HG02884 (cell line): ENCODE data around the gene EME1.
"Not testable (repeated sequence)": the region's sequence is repeated elsewhere in the genome, so short reads cannot be mapped to it uniquely, and the experiment has no call there.

Experiments
- ATAC-seq: cut with Tn5 transposase; IDR thresholded peaks from one replicate; pipeline ENCODE4 v1.9.1; 2021; ENCODE audit warnings: mild to moderate bottlenecking, moderate library complexity; ENCODE audit not compliant: unreplicated experiment

The EME1 gene

DNA sequence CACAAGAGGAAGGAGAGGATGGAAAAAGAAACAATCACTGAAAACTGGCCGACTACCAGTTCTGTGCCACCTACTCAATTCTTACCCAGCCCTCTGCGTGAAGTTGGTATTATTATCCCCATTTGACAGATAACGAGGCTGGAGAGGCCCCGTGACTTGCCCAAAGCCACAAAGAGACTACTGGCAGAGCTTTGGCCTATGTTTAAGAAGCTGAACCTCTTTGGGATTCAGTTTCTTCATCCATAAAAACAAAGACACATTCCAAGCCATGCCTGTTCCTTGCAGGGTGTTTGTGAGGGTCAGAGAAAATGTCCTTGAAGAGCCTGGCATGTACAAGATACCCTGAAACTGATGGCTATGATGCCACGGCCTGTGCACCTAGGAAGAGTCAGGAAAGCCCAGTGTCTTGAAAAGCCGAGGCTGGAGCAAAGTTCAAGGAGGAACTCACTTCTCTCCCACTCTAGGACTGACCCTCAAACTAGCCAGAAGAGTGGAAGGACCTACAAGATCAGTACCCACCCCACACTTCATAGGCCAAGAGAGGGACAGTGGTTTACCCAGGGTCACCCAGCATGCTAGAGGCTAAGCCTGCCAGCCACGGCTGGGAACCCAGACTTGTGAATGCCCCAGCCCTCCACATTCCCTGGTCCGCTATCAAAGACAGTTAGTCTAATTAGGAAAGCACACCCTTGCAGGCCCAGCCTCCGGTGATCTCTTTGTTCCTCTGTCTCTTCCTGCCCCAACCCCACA, 51.4 kb downstream of the EME1 start:
- no peak for ATAC-seq

DNA sequence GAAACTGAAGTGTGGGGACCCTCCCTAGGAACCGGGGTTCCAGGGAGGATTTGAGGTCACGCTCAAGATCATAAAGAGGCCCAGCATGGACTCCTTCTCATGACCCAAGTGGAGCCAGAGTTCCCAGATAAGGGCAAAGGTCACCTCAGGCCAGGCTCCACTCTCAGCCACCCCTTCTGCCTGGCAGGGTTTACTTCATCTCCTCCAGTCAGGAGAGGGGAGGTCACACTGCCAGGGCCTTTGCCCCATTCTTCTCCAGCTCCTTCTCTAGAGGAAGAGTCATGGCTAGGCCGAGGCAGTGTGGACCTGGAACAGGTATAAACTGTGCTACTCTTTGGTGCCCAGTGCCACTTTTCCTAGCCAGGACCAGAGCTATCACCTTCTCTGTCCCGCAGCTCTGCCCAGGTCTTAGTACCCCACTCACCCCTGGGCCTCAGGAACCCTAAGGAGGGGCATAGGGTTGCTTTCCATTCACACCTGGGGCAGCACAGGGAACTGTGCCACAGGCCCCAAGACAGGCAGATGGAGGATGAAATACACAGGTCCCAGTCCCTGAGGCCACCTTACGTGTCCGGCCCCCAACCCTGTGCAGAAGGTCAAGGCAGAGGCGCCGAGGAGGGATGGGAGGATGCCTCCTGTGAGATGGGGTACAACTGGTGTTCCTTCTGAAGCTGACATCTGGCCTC, 52.1 kb downstream of the EME1 start:
- no peak for ATAC-seq

DNA sequence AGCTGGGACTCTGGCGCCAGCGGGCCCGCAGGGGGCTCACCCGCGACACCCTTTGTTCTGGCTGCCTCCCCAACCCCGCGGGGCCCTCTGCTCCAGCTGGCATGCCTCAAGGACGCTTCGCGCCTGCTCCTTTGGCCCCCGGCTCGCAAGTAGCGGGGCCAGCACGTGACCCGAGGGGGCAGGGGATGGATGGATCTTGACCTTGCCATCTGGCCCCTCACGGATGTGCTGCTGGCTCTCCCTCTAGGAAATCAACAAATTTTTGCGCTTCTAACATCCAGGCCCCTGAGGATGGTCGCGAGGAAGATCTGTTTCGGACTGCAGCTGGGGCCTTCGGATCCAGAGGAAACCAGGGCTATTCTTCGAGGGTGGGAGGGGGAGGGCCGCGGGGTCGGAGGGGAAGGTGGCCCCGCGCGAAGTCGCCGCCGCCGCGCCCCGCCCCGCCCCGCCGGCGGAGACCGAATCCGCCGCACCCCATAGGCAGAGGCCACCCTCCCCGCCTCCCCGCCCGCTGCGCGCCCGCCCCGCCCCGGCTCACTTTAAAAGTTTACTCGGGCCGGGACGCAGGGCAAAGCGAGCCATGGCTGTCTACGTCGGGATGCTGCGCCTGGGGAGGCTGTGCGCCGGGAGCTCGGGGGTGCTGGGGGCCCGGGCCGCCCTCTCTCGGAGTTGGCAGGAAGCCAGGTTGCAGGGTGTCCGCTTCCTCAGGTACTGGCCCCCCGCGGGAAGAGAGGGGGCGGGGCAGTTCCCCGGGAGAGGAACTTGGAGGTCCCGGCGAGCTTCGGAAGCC, 52.8 kb downstream of the EME1 start, which contains the start of gene ACSF2:
Gene ACSF2, plus strand, starts transcription at position 537 of the 790 bp plus-strand sequence. Its CDS starts 44 bp downstream, at position 581.
- ATAC-seq, result peak; percentile 37

DNA sequence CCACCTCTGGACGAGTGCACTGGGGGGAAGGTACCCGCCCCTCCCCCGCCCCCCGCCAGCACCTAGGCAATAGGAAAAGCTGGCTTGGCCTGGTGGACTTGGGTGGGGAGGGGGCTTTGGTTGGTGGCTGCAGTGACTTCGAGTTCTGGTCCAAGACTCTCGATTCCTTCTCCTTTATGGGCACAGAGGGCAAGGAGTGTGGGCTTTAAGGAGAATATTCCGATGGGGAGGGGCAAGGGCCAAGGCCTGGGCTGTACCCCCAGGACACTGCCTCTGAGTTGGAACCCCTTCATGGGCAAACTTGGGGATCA, 53.4 kb downstream of the EME1 start:
- ATAC-seq, result no peak

DNA sequence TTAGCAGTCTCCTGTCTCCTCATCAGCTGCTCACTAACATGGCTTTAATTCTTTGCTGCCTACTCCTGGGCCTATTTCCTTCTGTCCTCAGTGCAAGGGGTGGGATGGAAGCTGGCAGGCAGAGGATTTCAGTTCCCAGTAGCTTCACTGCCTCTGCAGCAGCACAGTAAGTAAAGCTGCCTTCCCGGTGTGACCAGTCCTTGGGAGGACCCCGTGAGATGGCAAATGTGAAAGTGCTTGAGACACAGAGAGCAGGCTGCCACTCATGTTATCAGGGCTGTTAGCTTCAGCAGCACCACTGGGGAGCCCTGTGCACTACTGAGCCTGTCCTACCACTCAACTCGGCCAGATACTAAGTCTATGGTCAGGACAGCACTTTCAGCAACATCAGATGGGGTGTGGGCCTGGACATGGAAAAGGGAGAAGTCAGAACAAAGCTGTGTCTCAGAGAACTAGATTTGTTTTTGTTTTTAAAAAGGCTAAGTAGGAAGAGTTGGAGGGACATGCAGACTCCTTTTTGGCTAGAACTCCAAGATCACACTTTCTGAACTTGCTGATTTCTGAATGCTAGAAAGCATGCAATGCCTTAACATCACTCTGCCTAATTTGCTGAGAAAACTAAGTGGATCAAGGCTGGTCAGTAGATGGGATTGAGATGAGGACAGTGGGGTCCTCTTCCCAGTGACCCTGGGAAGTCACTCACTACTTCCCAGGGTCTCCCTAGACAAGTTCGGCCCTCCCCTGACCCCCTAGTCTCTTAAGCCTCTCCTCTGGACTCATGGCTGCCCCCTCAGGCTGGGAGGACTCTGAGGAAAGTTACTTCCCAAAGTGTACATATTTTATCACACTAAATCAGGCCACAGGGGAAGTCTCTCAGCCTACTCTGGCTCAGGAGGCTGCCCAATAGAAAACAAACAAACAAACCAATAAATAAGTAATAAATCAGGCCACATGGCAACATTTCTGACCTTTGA, 54.1 kb downstream of the EME1 start:
- ATAC-seq, result no peak

DNA sequence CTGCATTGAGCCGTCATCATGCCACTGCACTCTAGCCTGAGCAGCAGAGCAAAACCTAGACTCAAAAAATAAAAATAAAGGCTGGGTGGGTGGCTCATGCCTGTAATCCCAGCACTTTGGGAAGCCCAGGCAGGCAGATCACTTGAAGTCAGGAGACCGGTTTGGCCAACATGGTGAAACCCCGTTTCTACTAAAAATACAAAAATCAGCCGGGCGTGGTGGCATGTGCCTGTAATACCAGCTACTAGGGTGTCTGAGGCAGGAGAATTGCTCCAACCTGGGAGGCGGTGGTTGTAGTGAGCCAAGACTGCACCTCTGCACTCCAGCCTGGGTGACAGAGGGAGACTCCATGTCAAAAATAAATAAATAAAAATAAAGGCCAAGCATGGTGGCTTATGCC, 55.1 kb downstream of the EME1 start:
- ATAC-seq, result not testable (repeated sequence)

DNA sequence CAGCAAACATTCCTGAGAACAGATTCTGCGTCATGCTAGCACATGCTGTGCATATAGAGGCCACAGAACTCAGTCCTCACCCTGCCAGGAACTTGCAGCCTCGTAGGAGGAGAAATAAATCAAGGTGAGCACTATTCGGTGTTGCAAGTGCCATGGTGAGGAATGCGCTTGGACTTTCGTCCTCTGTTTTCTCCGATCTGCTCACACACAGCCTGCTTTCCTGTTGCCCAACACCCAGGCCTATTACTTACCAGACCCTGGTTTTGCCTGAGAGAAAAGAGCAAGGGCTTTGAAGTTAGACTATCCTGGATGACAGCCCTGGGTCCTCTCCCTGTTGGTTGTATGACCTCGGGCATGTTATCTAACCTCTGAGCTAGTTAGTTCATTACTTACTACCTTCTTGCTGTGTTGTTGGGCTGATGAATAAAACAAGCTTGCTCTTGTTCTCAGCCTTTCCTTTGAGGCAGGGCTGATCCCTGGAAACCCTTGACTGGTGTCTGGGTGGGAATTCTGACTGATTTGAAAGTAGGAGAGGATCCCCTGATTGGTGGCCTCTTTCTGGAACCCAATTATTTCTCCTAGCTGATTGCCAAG, 55.9 kb downstream of the EME1 start:
- ATAC-seq, result no peak

DNA sequence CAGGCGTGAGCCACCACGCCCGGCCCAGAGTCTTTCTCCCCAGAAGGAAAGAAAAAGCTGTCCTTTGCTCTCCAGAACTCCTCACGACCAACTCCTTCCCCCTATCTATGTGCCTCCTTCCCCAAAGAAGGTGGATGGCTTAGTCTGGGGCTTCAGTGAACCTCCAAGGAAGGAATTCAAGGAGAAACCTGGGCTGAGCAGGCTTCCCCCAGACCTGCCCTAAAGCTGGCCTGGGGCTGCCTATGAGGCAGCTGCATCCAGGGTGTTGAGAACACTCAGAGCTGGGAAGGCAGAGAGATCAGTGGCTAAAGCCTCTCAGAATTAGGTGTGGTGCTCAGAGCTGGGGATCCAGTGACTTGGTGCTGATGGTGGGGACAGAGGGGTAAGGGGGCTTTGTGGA, 56.8 kb downstream of the EME1 start:
- ATAC-seq, result no peak
